HG03039 (cell line): ENCODE results near the gene MRPL54.
"Not testable (repeated sequence)": the region's sequence is repeated elsewhere in the genome, so short reads cannot be mapped to it uniquely, and the experiment has no call there.

ENCODE experiments used
- ATAC-seq: cut with Tn5 transposase; IDR thresholded peaks from one replicate; pipeline ENCODE4 v1.9.1; 2021; ENCODE audit warnings: mild to moderate bottlenecking, moderate library complexity; ENCODE audit not compliant: unreplicated experiment

Gene MRPL54

GRCh38 chr19:3807574-3808354 lies 45.3 kb downstream of the MRPL54 start:
- no peak for ATAC-seq

- no peak for ATAC-seq
Measured at GRCh38 chr19:3808420-3809143, 46.1 kb downstream of the MRPL54 start.

GRCh38 chr19:3809881-3810707 lies 47.6 kb downstream of the MRPL54 start:
- no peak for ATAC-seq

GRCh38 chr19:3810708-3811355 lies 48.4 kb downstream of the MRPL54 start:
- ATAC-seq = no peak

- no peak for ATAC-seq
Measured at GRCh38 chr19:3813473-3814392, 51.3 kb downstream of the MRPL54 start.

GRCh38 chr19:3814648-3815047 lies 52.2 kb downstream of the MRPL54 start:
- no peak for ATAC-seq

- not testable (repeated sequence) for ATAC-seq
Measured at GRCh38 chr19:3816148-3816547, 53.7 kb downstream of the MRPL54 start.

GRCh38 chr19:3816566-3817218 lies 54.2 kb downstream of the MRPL54 start:
- no peak for ATAC-seq
